Fibroblast of pulmonary artery (primary cell): ENCODE measurements around the gene GPATCH3.
A peak's percentile ranks its signal among the peaks of the same experiment; 100 is the strongest.

ENCODE experiments used
- DNase-seq: peaks from one replicate; pipeline ENCODE4 v3.0.0-alpha.2; 2010; ENCODE audit warnings: low read depth
- H3K4me3 ChIP-seq: replicated peaks from 2 replicates; pipeline ENCODE4 v1.5.1; 2011; ENCODE audit warnings: low read depth, mild to moderate bottlenecking, control low read depth, low read length, moderate library complexity
- TF ChIP-seq, protein P1 (sequence below): IDR thresholded peaks from 2 replicates; pipeline ENCODE4 v1.5.1; 2011; ENCODE audit warnings: mild to moderate bottlenecking, control low read depth, low read length, inconsistent platforms; ENCODE audit errors: missing control alignments

The GPATCH3 gene

GRCh38 chr1:26942656-26943055 lies 42.4 kb upstream of the GPATCH3 start:
- TF ChIP-seq, protein P1, sequence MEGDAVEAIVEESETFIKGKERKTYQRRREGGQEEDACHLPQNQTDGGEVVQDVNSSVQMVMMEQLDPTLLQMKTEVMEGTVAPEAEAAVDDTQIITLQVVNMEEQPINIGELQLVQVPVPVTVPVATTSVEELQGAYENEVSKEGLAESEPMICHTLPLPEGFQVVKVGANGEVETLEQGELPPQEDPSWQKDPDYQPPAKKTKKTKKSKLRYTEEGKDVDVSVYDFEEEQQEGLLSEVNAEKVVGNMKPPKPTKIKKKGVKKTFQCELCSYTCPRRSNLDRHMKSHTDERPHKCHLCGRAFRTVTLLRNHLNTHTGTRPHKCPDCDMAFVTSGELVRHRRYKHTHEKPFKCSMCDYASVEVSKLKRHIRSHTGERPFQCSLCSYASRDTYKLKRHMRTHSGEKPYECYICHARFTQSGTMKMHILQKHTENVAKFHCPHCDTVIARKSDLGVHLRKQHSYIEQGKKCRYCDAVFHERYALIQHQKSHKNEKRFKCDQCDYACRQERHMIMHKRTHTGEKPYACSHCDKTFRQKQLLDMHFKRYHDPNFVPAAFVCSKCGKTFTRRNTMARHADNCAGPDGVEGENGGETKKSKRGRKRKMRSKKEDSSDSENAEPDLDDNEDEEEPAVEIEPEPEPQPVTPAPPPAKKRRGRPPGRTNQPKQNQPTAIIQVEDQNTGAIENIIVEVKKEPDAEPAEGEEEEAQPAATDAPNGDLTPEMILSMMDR = no peak
- H3K4me3 ChIP-seq = no peak overlapping the region
- DNase-seq = no peak

- DNase-seq = no peak
- H3K4me3 ChIP-seq = no peak overlapping the region
- TF ChIP-seq, protein P1 = no peak
Observed at GRCh38 chr1:26941311-26941710, 41.0 kb upstream of the GPATCH3 start.

GRCh38 chr1:26938659-26939025 lies 38.4 kb upstream of the GPATCH3 start:
- H3K4me3 ChIP-seq = no peak overlapping the region
- no peak for DNase-seq

GRCh38 chr1:26938004-26938658 lies 37.9 kb upstream of the GPATCH3 start:
- no peak for DNase-seq
- no peak overlapping the region for H3K4me3 ChIP-seq
- TF ChIP-seq, protein P1 = no peak

More at GRCh38 chr1:26938659-26939025, 38.4 kb upstream of the GPATCH3 start:
- TF ChIP-seq, protein P1 = no peak

DNA sequence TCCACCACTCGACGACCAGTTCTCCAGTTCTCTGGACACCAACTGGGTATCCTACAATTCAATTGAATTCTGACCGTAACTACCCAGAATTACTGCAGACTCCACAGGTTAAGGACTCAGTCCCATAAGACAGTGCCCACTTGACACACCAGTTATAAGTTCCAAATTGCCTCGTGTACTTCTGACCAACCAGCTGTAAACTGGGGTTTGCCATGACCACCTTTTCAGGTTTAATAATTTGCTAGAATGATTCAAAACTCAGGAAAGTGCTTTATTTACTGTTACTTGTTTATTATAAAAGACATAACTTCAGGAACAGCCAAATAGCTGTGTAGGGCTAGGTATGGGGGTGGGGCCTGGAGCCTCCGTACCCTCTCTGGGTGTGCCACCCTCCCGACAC lies 36.6 kb upstream of the GPATCH3 start:
- TF ChIP-seq, protein P1 = no peak
- no peak overlapping the region for H3K4me3 ChIP-seq
- no peak for DNase-seq

GRCh38 chr1:26932531-26932930 lies 32.3 kb upstream of the GPATCH3 start:
- DNase-seq = no peak
- TF ChIP-seq, protein P1 = no peak

DNA sequence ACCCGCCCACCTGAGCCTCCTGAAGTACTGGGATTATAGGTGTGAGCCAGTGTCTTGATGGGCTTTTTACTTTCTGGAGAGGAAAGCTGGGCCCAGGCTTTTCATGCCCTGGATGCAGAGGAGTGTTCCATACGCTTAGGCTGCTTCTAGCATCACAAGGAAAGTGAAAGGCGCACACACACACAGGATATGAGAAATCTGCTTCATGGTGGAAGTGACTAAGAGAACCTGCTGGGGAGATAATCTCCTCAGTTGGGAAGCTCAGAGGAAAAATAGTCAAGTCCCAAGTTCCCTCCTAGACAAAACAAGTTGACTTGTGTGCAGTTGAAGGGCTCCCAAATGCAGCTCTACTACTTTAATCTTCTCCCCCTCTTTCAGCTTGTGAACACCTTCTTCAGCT lies 23.4 kb upstream of the GPATCH3 start:
- H3K4me3 ChIP-seq = no peak overlapping the region
- TF ChIP-seq, protein P1 = no peak
- DNase-seq = peak; percentile 64

More at GRCh38 chr1:26932531-26932930, 32.3 kb upstream of the GPATCH3 start:
- H3K4me3 ChIP-seq = no peak overlapping the region
